HL-60 (cell line): ENCODE results near the gene VENTX.

Experiments used
- DNase-seq, 2 experiments: peaks; one replicate each; pipeline ENCODE4 v3.0.0-alpha.2; 2010 to 2020; ENCODE audit warnings: low read depth in 1 of 2, low spot score in 1 of 2
- H3K27ac ChIP-seq: fragments of 250-450 bp; sonication (Bioruptor Pico); replicated peaks from 2 replicates; pipeline ENCODE4 v1.5.1; 2020; ENCODE audit warnings: mild to moderate bottlenecking, moderate library complexity
- H3K27me3 ChIP-seq: fragments of 250-450 bp; sonication (Bioruptor Pico); 2 replicates; pipeline ENCODE4 v1.5.1; 2021; ENCODE audit warnings: mild to moderate bottlenecking, moderate library complexity; ENCODE audit not compliant: insufficient read depth, poor library complexity, severe bottlenecking
- H3K4me3 ChIP-seq: replicated peaks from 2 replicates; pipeline ENCODE4 v1.5.1; 2011; ENCODE audit warnings: mild to moderate bottlenecking, control low read depth, low read length; ENCODE audit not compliant: insufficient read depth
- GABPA ChIP-seq: IDR thresholded peaks from 2 replicates; pipeline ENCODE4 v1.6.1; 2012; ENCODE audit warnings: low read depth
- POLR2AphosphoS5 ChIP-seq: IDR thresholded peaks from 2 replicates; pipeline ENCODE4 v1.6.1; 2012; ENCODE audit warnings: low read depth
- SPI1 ChIP-seq: IDR thresholded peaks from 2 replicates; pipeline ENCODE4 v1.6.1; 2012; ENCODE audit warnings: low read depth, mild to moderate bottlenecking, borderline replicate concordance
- TF ChIP-seq, protein P1 (sequence below): IDR thresholded peaks from one replicate; pipeline ENCODE4 v1.5.1; 2011; ENCODE audit warnings: low read length, control low read depth, inconsistent platforms; ENCODE audit not compliant: insufficient read depth
- TF ChIP-seq, protein P2 (sequence below): IDR thresholded peaks from 2 replicates; pipeline ENCODE4 v1.6.1; 2012; ENCODE audit warnings: low read depth; ENCODE audit not compliant: insufficient replicate concordance

The VENTX gene

GRCh38 chr10:133248334-133248715 lies 10.7 kb downstream of the VENTX start:
- Histone ChIP-seq H3K4me3 (no peak overlapping the region), H3K27ac (no peak overlapping the region), H3K27me3 (peaks cover 4% of the 10 kb centered on the region)
- TF ChIP-seq POLR2AphosphoS5 (no peak), GABPA (no peak)
- TF ChIP-seq, protein P1, sequence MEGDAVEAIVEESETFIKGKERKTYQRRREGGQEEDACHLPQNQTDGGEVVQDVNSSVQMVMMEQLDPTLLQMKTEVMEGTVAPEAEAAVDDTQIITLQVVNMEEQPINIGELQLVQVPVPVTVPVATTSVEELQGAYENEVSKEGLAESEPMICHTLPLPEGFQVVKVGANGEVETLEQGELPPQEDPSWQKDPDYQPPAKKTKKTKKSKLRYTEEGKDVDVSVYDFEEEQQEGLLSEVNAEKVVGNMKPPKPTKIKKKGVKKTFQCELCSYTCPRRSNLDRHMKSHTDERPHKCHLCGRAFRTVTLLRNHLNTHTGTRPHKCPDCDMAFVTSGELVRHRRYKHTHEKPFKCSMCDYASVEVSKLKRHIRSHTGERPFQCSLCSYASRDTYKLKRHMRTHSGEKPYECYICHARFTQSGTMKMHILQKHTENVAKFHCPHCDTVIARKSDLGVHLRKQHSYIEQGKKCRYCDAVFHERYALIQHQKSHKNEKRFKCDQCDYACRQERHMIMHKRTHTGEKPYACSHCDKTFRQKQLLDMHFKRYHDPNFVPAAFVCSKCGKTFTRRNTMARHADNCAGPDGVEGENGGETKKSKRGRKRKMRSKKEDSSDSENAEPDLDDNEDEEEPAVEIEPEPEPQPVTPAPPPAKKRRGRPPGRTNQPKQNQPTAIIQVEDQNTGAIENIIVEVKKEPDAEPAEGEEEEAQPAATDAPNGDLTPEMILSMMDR = no peak
- DNase-seq = no peak

GRCh38 chr10:133249094-133249780 lies 11.6 kb downstream of the VENTX start:
- peaks cover 4% of the 10 kb centered on the region for H3K27me3 ChIP-seq
- no peak overlapping the region for H3K27ac ChIP-seq
- TF ChIP-seq GABPA (no peak), SPI1 (no peak), POLR2AphosphoS5 (no peak)
- TF ChIP-seq, protein P1 = no peak
- TF ChIP-seq, protein P2, sequence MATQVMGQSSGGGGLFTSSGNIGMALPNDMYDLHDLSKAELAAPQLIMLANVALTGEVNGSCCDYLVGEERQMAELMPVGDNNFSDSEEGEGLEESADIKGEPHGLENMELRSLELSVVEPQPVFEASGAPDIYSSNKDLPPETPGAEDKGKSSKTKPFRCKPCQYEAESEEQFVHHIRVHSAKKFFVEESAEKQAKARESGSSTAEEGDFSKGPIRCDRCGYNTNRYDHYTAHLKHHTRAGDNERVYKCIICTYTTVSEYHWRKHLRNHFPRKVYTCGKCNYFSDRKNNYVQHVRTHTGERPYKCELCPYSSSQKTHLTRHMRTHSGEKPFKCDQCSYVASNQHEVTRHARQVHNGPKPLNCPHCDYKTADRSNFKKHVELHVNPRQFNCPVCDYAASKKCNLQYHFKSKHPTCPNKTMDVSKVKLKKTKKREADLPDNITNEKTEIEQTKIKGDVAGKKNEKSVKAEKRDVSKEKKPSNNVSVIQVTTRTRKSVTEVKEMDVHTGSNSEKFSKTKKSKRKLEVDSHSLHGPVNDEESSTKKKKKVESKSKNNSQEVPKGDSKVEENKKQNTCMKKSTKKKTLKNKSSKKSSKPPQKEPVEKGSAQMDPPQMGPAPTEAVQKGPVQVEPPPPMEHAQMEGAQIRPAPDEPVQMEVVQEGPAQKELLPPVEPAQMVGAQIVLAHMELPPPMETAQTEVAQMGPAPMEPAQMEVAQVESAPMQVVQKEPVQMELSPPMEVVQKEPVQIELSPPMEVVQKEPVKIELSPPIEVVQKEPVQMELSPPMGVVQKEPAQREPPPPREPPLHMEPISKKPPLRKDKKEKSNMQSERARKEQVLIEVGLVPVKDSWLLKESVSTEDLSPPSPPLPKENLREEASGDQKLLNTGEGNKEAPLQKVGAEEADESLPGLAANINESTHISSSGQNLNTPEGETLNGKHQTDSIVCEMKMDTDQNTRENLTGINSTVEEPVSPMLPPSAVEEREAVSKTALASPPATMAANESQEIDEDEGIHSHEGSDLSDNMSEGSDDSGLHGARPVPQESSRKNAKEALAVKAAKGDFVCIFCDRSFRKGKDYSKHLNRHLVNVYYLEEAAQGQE = no peak
- no peak for DNase-seq
- H3K4me3 ChIP-seq = no peak overlapping the region

DNA sequence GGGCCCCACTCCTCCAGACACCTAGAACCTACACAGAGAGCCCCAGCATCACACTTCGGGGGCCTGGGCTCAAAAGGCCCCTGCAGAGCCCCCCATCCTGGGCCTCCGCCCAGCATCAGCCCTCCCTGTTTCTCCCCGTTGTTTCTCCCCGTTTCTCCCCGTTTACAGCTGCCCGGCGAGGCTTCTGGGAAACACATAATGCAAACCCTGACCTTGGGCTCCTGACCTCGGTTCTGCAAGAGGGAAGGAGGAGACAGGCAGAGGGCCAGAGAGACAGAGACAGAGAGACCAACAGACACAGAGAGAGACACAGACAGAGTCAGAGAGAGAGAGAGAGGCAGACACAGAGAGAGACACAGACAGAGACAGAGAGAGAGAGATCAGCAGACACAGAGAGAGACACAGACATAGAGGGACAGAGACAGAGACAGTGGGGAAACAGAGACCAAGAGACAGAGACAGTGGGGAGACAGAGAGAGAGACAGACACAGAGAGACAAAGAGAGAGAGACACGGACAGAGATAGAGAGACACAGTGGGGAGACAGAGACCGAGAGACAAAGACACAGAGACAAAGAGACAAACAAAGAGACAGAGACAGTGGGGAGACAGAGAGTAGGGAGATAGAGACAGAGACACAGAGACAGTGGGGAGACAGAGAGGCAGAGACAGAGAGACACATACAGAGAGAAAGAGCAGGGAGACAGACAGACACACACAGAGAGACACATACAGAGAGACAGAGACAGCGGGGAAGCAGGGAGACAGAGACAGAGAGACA lies 12.5 kb downstream of the VENTX start:
- no peak for DNase-seq
- no peak overlapping the region for H3K4me3 ChIP-seq
- no peak overlapping the region for H3K27ac ChIP-seq
- H3K27me3 ChIP-seq = peaks cover 4% of the 10 kb centered on the region
- TF ChIP-seq, protein P2 = no peak
- TF ChIP-seq GABPA = no peak
- TF ChIP-seq, protein P1 = no peak
- no peak for TF ChIP-seq POLR2AphosphoS5
- no peak for TF ChIP-seq SPI1
